K562 (cell line): ENCODE data around the gene ZBTB16. TPM values are rescaled to one million over a fixed set of nuclear protein-coding genes. Genes with fewer than 3 reads are reported as not detected.
A peak's percentile ranks its signal among the peaks of the same experiment; 100 is the strongest.

Source experiments
- ATAC-seq: fragments of 200-7000 bp; cut with Tn5 transposase; 3 replicates; pipeline ENCODE4 v1.9.1; 2020; ENCODE audit warnings: moderate library complexity
- BruUV-seq: library from RNA; stranded (reverse); fragments of 400-500 nt; replicated peaks from 2 replicates; lab custom pipeline; 2021; lab: Mats Ljungman, UMichigan
- CTCF ChIA-PET: fragments of 300-600 bp; formaldehyde crosslinking; extraction: SDS; loops from one replicate; lab custom pipeline; 2021; ENCODE audit warnings: low intra/inter-chr PET ratio; lab: Yijun Ruan, JAX
- POLR2A ChIA-PET: fragments of 300-600, 350-650 bp; sonication (Branson Sonifier 250); formaldehyde crosslinking; extraction: SDS; loops from one replicate; lab custom pipeline; 2021; ENCODE audit warnings: antibody characterized with exemption, inconsistent platforms; lab: Yijun Ruan, JAX
- DNase-seq, 4 experiments: peaks; one replicate each; pipeline versions ENCODE4 v3.0.0 to v3.0.0-alpha.2; 2011 to 2018; ENCODE audit warnings: low spot score in 3 of 4, mixed read lengths in 3 of 4; ENCODE audit errors: extremely low read depth in 1 of 4
- FAIRE-seq: peaks from 2 replicates; lab custom pipeline; 2011; peaks lifted over from hg19 to GRCh38; lab: Jason Lieb, UNC
- H2AFZ ChIP-seq: 2 replicates; pipeline ENCODE4 v1.6.0; 2011; ENCODE audit warnings: low read depth, low read length, control low read depth, inconsistent platforms
- H3K27ac ChIP-seq: fragments of 200-600 bp; 3 replicates; pipeline ENCODE4 v1.8.0; 2011; ENCODE audit warnings: low read depth, mild to moderate bottlenecking, control low read depth, inconsistent platforms, low read length, moderate library complexity, mixed read lengths; ENCODE audit errors: extremely low read depth
- H3K27me3 ChIP-seq, 2 experiments: fragments of 300-600 bp in 1 of 2; 2 replicates in 1 of 2; 3 replicates in 1 of 2; pipeline versions ENCODE4 v1.6.0 to v1.8.0; 2011; ENCODE audit warnings: inconsistent platforms in 2 of 2, low read length in 2 of 2, mild to moderate bottlenecking in 1 of 2, mixed read lengths in 1 of 2, moderate library complexity in 1 of 2; ENCODE audit not compliant: control insufficient read depth in 2 of 2, insufficient read depth in 2 of 2
- H3K36me3 ChIP-seq: fragments of 300-600 bp; 3 replicates; pipeline ENCODE4 v1.8.0; 2011; ENCODE audit warnings: mild to moderate bottlenecking, low read length, inconsistent platforms; ENCODE audit not compliant: control insufficient read depth, insufficient read depth
- H3K4me1 ChIP-seq, 2 experiments: fragments of 200-600 bp in 1 of 2; replicated peaks in 1 of 2; 2 replicates in 1 of 2; 3 replicates in 1 of 2; pipeline versions ENCODE4 v1.5.1 to v1.8.0; 2011; ENCODE audit warnings: inconsistent platforms in 2 of 2, low read length in 2 of 2, mild to moderate bottlenecking in 1 of 2, mixed read lengths in 1 of 2, moderate library complexity in 1 of 2; ENCODE audit not compliant: control insufficient read depth in 2 of 2, insufficient read depth in 2 of 2
- H3K4me2 ChIP-seq: 2 replicates; pipeline ENCODE4 v1.6.1; 2011; ENCODE audit warnings: low read length, control low read depth, inconsistent platforms, mixed read lengths; ENCODE audit not compliant: insufficient read depth
- H3K4me3 ChIP-seq: fragments of 200-600 bp; sonication (generic), shearing (Covaris generic); 2 replicates; pipeline ENCODE4 v1.5.1; 2016; ENCODE audit warnings: control low read depth, inconsistent platforms
- H3K79me2 ChIP-seq: fragments of 200-600 bp; 3 replicates; pipeline ENCODE4 v1.8.0; 2011; ENCODE audit warnings: low read length, inconsistent platforms; ENCODE audit not compliant: control insufficient read depth, insufficient read depth
- H3K9ac ChIP-seq, 2 experiments: 2 replicates each; pipeline versions ENCODE4 v1.6.0 to v1.6.1; 2011; ENCODE audit warnings: low read depth in 2 of 2, low read length in 2 of 2, control low read depth in 1 of 2, inconsistent platforms in 1 of 2, mild to moderate bottlenecking in 1 of 2, mixed read lengths in 1 of 2; ENCODE audit not compliant: insufficient read depth in 1 of 2
- H3K9me1 ChIP-seq: one replicate; pipeline ENCODE4 v1.6.0; 2011; ENCODE audit warnings: inconsistent platforms, mild to moderate bottlenecking, low read length, moderate library complexity; ENCODE audit not compliant: control insufficient read depth, insufficient read depth
- H3K9me3 ChIP-seq: replicated peaks from 2 replicates; pipeline ENCODE4 v1.5.1; 2011; ENCODE audit warnings: low read depth, low read length, inconsistent platforms; ENCODE audit not compliant: control insufficient read depth, insufficient read depth
- H4K20me1 ChIP-seq: replicated peaks from 2 replicates; pipeline ENCODE4 v1.6.1; 2011; ENCODE audit warnings: low read length, inconsistent platforms, mixed read lengths; ENCODE audit not compliant: control insufficient read depth, insufficient read depth
- ARID1B ChIP-seq: fragments of 450-650 bp; IDR thresholded peaks from 2 replicates; pipeline ENCODE4 v1.6.1; 2016; ENCODE audit warnings: antibody characterized with exemption, mild to moderate bottlenecking, inconsistent platforms
- CBFA2T3 ChIP-seq: fragments of 450-650 bp; IDR thresholded peaks from 2 replicates; pipeline ENCODE4 v1.6.1; 2017
- CCNT2 ChIP-seq: IDR thresholded peaks from 2 replicates; pipeline ENCODE4 v1.6.1; 2011; ENCODE audit warnings: borderline replicate concordance, low read depth, mild to moderate bottlenecking, moderate library complexity, mixed read lengths, low read length; ENCODE audit not compliant: insufficient read length; ENCODE audit errors: extremely low read depth
- DNMT1 ChIP-seq: fragments of 450-650 bp; IDR thresholded peaks from 2 replicates; pipeline ENCODE4 v1.6.1; 2016; ENCODE audit warnings: antibody characterized with exemption, mild to moderate bottlenecking
- ETV1 ChIP-seq: fragments of 450-650 bp; conservative IDR thresholded peaks from 2 replicates; pipeline ENCODE4 v1.6.1; 2016; ENCODE audit warnings: missing genetic modification characterization, control low read depth, low read depth, missing compliant biosample characterization
- HDAC6 ChIP-seq: IDR thresholded peaks from 2 replicates; pipeline ENCODE4 v1.6.1; 2012; ENCODE audit warnings: low read depth, mild to moderate bottlenecking, control low read depth, inconsistent platforms, low read length, moderate library complexity
- HOXB6 ChIP-seq: fragments of 250-450 bp; sonication (Bioruptor Pico); IDR thresholded peaks from 2 replicates; pipeline ENCODE4 v1.5.1; 2022; ENCODE audit warnings: mild to moderate bottlenecking, borderline replicate concordance
- IFI16 ChIP-seq: fragments of 250-450 bp; sonication (Bioruptor Pico); IDR thresholded peaks from 2 replicates; pipeline ENCODE4 v2.1.2; 2022; ENCODE audit warnings: mild to moderate bottlenecking, inconsistent platforms
- JUND ChIP-seq, 2 experiments: IDR thresholded peaks; 2 replicates in 1 of 2; 3 replicates in 1 of 2; pipeline ENCODE4 v1.6.1; 2011; ENCODE audit warnings: borderline replicate concordance in 2 of 2, low read depth in 2 of 2, low read length in 2 of 2, improper control_type of control experiment in 1 of 2, missing biosample characterization in 1 of 2, missing genetic modification characterization in 1 of 2, missing genetic modification reagents in 1 of 2
- MAFG ChIP-seq: fragments of 450-650 bp; conservative IDR thresholded peaks from 2 replicates; pipeline ENCODE4 v1.6.1; 2016; ENCODE audit warnings: missing genetic modification characterization, missing compliant biosample characterization
- MAZ ChIP-seq, 2 experiments: fragments of 450-650 bp in 1 of 2; sonication (generic) in 1 of 2; formaldehyde crosslinking; IDR thresholded peaks in 1 of 2; conservative IDR thresholded peaks in 1 of 2; 2 replicates each; pipeline versions ENCODE4 v1.4.0 to v1.5.0; 2020; ENCODE audit warnings: mild to moderate bottlenecking in 1 of 2, missing genetic modification reagents in 1 of 2
- NFE2 ChIP-seq: IDR thresholded peaks from 2 replicates; pipeline ENCODE4 v1.6.1; 2014; ENCODE audit warnings: antibody characterized with exemption, low read depth
- NR2C2 ChIP-seq, 2 experiments: fragments of 200-800 bp in 1 of 2; sonication (Bioruptor generic) in 1 of 2; sonication (generic) in 1 of 2; formaldehyde crosslinking in 1 of 2; IDR thresholded peaks; 2 replicates each; pipeline versions ENCODE4 v1.6.1 to v1.8.0; 2016 to 2022; ENCODE audit warnings: mild to moderate bottlenecking in 1 of 2, missing compliant biosample characterization in 1 of 2, missing genetic modification characterization in 1 of 2, missing genetic modification reagents in 1 of 2
- OTX1 ChIP-seq: fragments of 450-650 bp; formaldehyde crosslinking; IDR thresholded peaks from 2 replicates; pipeline ENCODE4 v1.4.0; 2022; ENCODE audit warnings: mild to moderate bottlenecking
- RB1 ChIP-seq: fragments of 450-650 bp; IDR thresholded peaks from 2 replicates; pipeline ENCODE4 v1.6.1; 2017; ENCODE audit warnings: low read depth, mild to moderate bottlenecking
- RFX1 ChIP-seq: fragments of 450-650 bp; IDR thresholded peaks from 2 replicates; pipeline ENCODE4 v1.6.1; 2016; ENCODE audit warnings: mild to moderate bottlenecking, moderate library complexity
- SLC30A9 ChIP-seq: fragments of 250-450 bp; sonication (Bioruptor Pico); IDR thresholded peaks from 2 replicates; pipeline ENCODE4 v1.8.0; 2022; ENCODE audit warnings: mild to moderate bottlenecking, moderate library complexity
- SPI1 ChIP-seq: IDR thresholded peaks from 2 replicates; pipeline ENCODE4 v1.6.1; 2011; ENCODE audit warnings: low read depth, low read length, control low read depth, borderline replicate concordance
- SRF ChIP-seq, 2 experiments: fragments of 250-450, 450-650 bp in 1 of 2; sonication (Bioruptor Pico) in 1 of 2; sonication (generic) in 1 of 2; formaldehyde crosslinking; IDR thresholded peaks; 2 replicates each; pipeline versions ENCODE4 v1.5.0 to v1.5.1; 2020 to 2022; ENCODE audit warnings: mild to moderate bottlenecking in 1 of 2, missing genetic modification reagents in 1 of 2
- TEAD4 ChIP-seq, 2 experiments: sonication (generic) in 1 of 2; formaldehyde crosslinking in 1 of 2; IDR thresholded peaks; 2 replicates each; pipeline versions ENCODE4 v1.6.1 to v1.8.0; 2012 to 2022; ENCODE audit warnings: borderline replicate concordance in 1 of 2, inconsistent platforms in 1 of 2, low read length in 1 of 2, mild to moderate bottlenecking in 1 of 2, missing genetic modification reagents in 1 of 2
- ZBTB17 ChIP-seq: fragments of 450-650 bp; formaldehyde crosslinking; IDR thresholded peaks from 2 replicates; pipeline ENCODE4 v1.4.0; 2020; ENCODE audit warnings: mild to moderate bottlenecking
- ZNF507 ChIP-seq: conservative IDR thresholded peaks from 2 replicates; pipeline ENCODE4 v1.6.1; 2017; ENCODE audit warnings: missing genetic modification characterization, missing compliant biosample characterization
- WGBS: fragments of 100-300 bp; shearing (Covaris generic); methylation state at CpG from one replicate; pipeline ENCODE4 v1.1.6; 2016; ENCODE audit warnings: low coverage, mixed read lengths; ENCODE audit not compliant: insufficient coverage; ENCODE audit errors: missing lambda C conversion rate; 5-methylcytosine and 5-hydroxymethylcytosine counted together
- in situ Hi-C: fragments of 300-500 bp; cut with MboI; formaldehyde crosslinking; loops from 4 replicates; pipeline ENCODE4 v1.15.0; 2018; ENCODE audit warnings: inconsistent platforms, mixed read lengths
- intact Hi-C: fragments of 100-400 bp; cut with micrococcal nuclease; formaldehyde crosslinking; loops from 2 replicates; pipeline ENCODE4 v1.14.2; 2022
- polyA plus RNA-seq, 8 experiments: library from polyadenylated mRNA; depleted of rRNA in 4 of 8; stranded (reverse) in 5 of 8; unstranded in 3 of 8; fragments of >200 nt; fragmentation: Nextera tagmentation in 2 of 8; fragmentation: Illumina TruSeq in 1 of 8; extraction: Ambion mirVana in 2 of 8; extraction: Trizol in 1 of 8; gene quantifications; 2 replicates each; pipeline versions ENCODE4 v1.2.1 to v1.2.3, GENCODE V29; 2011 to 2014; ENCODE audit warnings: inconsistent platforms in 1 of 8, missing spikeins in 1 of 8
- total RNA-seq, 7 experiments: library from RNA; depleted of rRNA in 6 of 7; stranded (reverse); fragments of >200 nt in 6 of 7; fragmentation: Illumina TruSeq in 2 of 7; extraction: Trizol in 2 of 7; gene quantifications; 2 replicates each; pipeline versions ENCODE4 v1.2.1 to v1.2.3, GENCODE V29; 2011 to 2021; ENCODE audit warnings: low replicate concordance in 1 of 7
- TF ChIP-seq, protein P1 (sequence below): fragments of 450-650 bp; IDR thresholded peaks from 2 replicates; pipeline ENCODE4 v1.6.1; 2016

The ZBTB16 gene
- total and polyA plus RNA-seq, 9 of the 15 experiments (the other 6 are each of a cell fraction or from before 2014, with no cell fraction given): 0.06 to 0.40 (median 0.24) TPM; not detected in 4

GRCh38 chr11:114135737-114136151 lies 76.2 kb downstream of the ZBTB16 start:
- ChIA-PET CTCF (no interaction called here), POLR2A (no interaction called here)
- peak overlapping the region; percentile 61; the same call in 1 of the 2 replicates for H2AFZ ChIP-seq
- H3K4me2 ChIP-seq: no peak overlapping the region
- BruUV-seq: no TSS peak
- H3K9me3 ChIP-seq: no peaks in the 10 kb centered on the region
- H3K79me2 ChIP-seq: no peaks in the 10 kb centered on the region
- peak in 1 of 4 experiments; percentile 31 for DNase-seq
- no peak overlapping the region for H3K9ac ChIP-seq
- peak; percentile 62 for ATAC-seq
- no peak for FAIRE-seq
- no peak overlapping the region for H3K4me3 ChIP-seq
- no peak overlapping the region for H3K27ac ChIP-seq
- peaks cover 19 to 55% of the 10 kb centered on the region in 2 experiments for H3K27me3 ChIP-seq
- no peaks in the 10 kb centered on the region for H3K9me1 ChIP-seq
- 0% methylated on average over 4 of the region's 4 CpGs for WGBS
- H3K4me1 ChIP-seq: peaks cover 0 to 11% of the 10 kb centered on the region in 2 experiments; a peak in 2 of 5 replicates
- no peaks in the 10 kb centered on the region for H4K20me1 ChIP-seq
- no peaks in the 10 kb centered on the region for H3K36me3 ChIP-seq
- intact Hi-C loops (no loop called here), in situ Hi-C loops (no loop called here)
- TF ChIP-seq TEAD4 (IDR thresholded peaks at IDR 0.05; ENCODE audit: low read length) (0 out of 2 replicates have a peak, but pooled peaks have one; percentile 9), TEAD4 (CRISPR knock-in tag; IDR thresholded peaks at IDR 0.05; ENCODE audit: borderline replicate concordance) (no peak), NR2C2 (CRISPR knock-in tag; IDR thresholded peaks at IDR 0.05) (no peak), NR2C2 (tag; IDR thresholded peaks at IDR 0.05) (no peak), RFX1 (no peak; the same call in 1 of the 2 replicates), SRF (CRISPR knock-in tag; IDR thresholded peaks at IDR 0.05) (peak in 1 of 2 experiments; percentile 67; a peak in 1 of 4 replicates), ZNF507 (tag) (no peak), CCNT2 (no peak), ZBTB17 (CRISPR knock-in tag) (0 out of 2 replicates have a peak, but pooled peaks have one; percentile 19), HOXB6 (no peak), ETV1 (tag) (0 out of 2 replicates have a peak, but pooled peaks have one; percentile 35), DNMT1 (no peak), NFE2 (peak; percentile 66), MAFG (tag) (peak; percentile 43), MAZ (CRISPR knock-in tag; conservative IDR thresholded peaks at IDR 0.05 in 1 of 2, IDR thresholded peaks at IDR 0.05 in 1 of 2) (no peak), JUND (IDR thresholded peaks at IDR 0.05; ENCODE audit: borderline replicate concordance, low read depth, low read length) (no peak), JUND (tag; IDR thresholded peaks at IDR 0.05; ENCODE audit: borderline replicate concordance, low read depth, low read length) (no peak), IFI16 (CRISPR knock-in tag) (no peak), SLC30A9 (CRISPR knock-in tag) (no peak), RB1 (no peak), CBFA2T3 (peak; percentile 34; the same call in 1 of the 2 replicates), ARID1B (0 out of 2 replicates have a peak, but pooled peaks have one; percentile 25), OTX1 (CRISPR knock-in tag) (no peak), SPI1 (peak; percentile 60; the same call in 1 of the 2 replicates), HDAC6 (no peak)
- TF ChIP-seq, protein P1, sequence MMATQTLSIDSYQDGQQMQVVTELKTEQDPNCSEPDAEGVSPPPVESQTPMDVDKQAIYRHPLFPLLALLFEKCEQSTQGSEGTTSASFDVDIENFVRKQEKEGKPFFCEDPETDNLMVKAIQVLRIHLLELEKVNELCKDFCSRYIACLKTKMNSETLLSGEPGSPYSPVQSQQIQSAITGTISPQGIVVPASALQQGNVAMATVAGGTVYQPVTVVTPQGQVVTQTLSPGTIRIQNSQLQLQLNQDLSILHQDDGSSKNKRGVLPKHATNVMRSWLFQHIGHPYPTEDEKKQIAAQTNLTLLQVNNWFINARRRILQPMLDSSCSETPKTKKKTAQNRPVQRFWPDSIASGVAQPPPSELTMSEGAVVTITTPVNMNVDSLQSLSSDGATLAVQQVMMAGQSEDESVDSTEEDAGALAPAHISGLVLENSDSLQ: peak; percentile 9; the same call in 1 of the 2 replicates
